GDM1 (cell line): ENCODE data around the gene PLBD2.

ENCODE experiments used
- DNase-seq: peaks from one replicate; lab custom pipeline; 2025; lab: John Stamatoyannopoulos, UW

The PLBD2 gene

GRCh38 chr12:113358381-113359132, at the start of gene PLBD2:
TSS of gene PLBD2 (plus strand) at chr12:113358587. CDS start at chr12:113358601, 14 bp downstream.
- DNase-seq: peak; percentile 91

- peak; percentile 13 for DNase-seq
Measured at GRCh38 chr12:113310489-113310888, 47.9 kb upstream of the PLBD2 start.

- no peak for DNase-seq
Measured at GRCh38 chr12:113314121-113314529, 44.3 kb upstream of the PLBD2 start.

- no peak for DNase-seq
Measured at GRCh38 chr12:113315358-113315757, 43.0 kb upstream of the PLBD2 start.

- DNase-seq: no peak
Measured at GRCh38 chr12:113316155-113316554, 42.2 kb upstream of the PLBD2 start.

- DNase-seq: no peak
Measured at GRCh38 chr12:113317122-113317521, 41.3 kb upstream of the PLBD2 start.

GRCh38 chr12:113318046-113318656, 40.2 kb upstream of the PLBD2 start:
- DNase-seq: no peak

- no peak for DNase-seq
Measured at GRCh38 chr12:113318900-113319628, 39.3 kb upstream of the PLBD2 start.

- no peak for DNase-seq
Measured at GRCh38 chr12:113320401-113320800, 38.0 kb upstream of the PLBD2 start.

- no peak for DNase-seq
Measured at GRCh38 chr12:113322343-113322742, 36.0 kb upstream of the PLBD2 start.

GRCh38 chr12:113325916-113326315, 32.5 kb upstream of the PLBD2 start:
- DNase-seq: no peak

GRCh38 chr12:113326775-113327395, 31.5 kb upstream of the PLBD2 start:
- no peak for DNase-seq

GRCh38 chr12:113328368-113328889, 30.0 kb upstream of the PLBD2 start:
- no peak for DNase-seq

GRCh38 chr12:113329022-113329790, 29.2 kb upstream of the PLBD2 start:
- no peak for DNase-seq

- DNase-seq: no peak
Measured at GRCh38 chr12:113329791-113330417, 28.5 kb upstream of the PLBD2 start.

- DNase-seq: no peak
Measured at GRCh38 chr12:113330505-113330904, 27.9 kb upstream of the PLBD2 start.

GRCh38 chr12:113332688-113333417, 25.5 kb upstream of the PLBD2 start:
- DNase-seq: no peak

GRCh38 chr12:113333418-113333750, 25.0 kb upstream of the PLBD2 start:
- DNase-seq: no peak

- no peak for DNase-seq
Measured at GRCh38 chr12:113333877-113334785, 24.3 kb upstream of the PLBD2 start.
